ENCODE measurements around the gene CD96.
A peak's percentile ranks its signal among the peaks of the same experiment; 100 is the strongest.
"Not testable (repeated sequence)": the region's sequence is repeated elsewhere in the genome, so short reads cannot be mapped to it uniquely, and the experiment has no call there.

Gene CD96

GRCh38 chr3:111621535-111621934 lies 79.5 kb downstream of the CD96 start:
- Histone ChIP-seq H3K27ac (replicated peaks) (no peak overlapping the region), H3K27me3 (ENCODE audit: insufficient read depth, poor library complexity, severe bottlenecking) (no peaks in the 10 kb centered on the region), H3K4me3 (replicated peaks; ENCODE audit: insufficient read depth, low read length) (no peak overlapping the region)
- TF ChIP-seq SPI1 (IDR thresholded peaks at IDR 0.05; ENCODE audit: borderline replicate concordance, low read depth) (no peak), CTCF (IDR thresholded peaks at IDR 0.05; ENCODE audit: insufficient read depth, low read length) (peak; percentile 6)
- no peak for DNase-seq (ENCODE audit: low read depth in 1 of 2, low spot score in 1 of 2)

GRCh38 chr3:111627092-111627491 lies 85.1 kb downstream of the CD96 start:
- Histone ChIP-seq H3K4me3 (replicated peaks; ENCODE audit: insufficient read depth, low read length) (no peak overlapping the region), H3K27ac (replicated peaks) (no peak overlapping the region), H3K27me3 (ENCODE audit: insufficient read depth, poor library complexity, severe bottlenecking) (no peaks in the 10 kb centered on the region)
- DNase-seq (ENCODE audit: low read depth in 1 of 2, low spot score in 1 of 2) = no peak
- TF ChIP-seq CTCF (IDR thresholded peaks at IDR 0.05; ENCODE audit: insufficient read depth, low read length) (no peak), POLR2AphosphoS5 (IDR thresholded peaks at IDR 0.05; ENCODE audit: low read depth) (no peak), SPI1 (IDR thresholded peaks at IDR 0.05; ENCODE audit: borderline replicate concordance, low read depth) (no peak), REST (IDR thresholded peaks at IDR 0.05; ENCODE audit: insufficient replicate concordance, low read depth) (no peak), GABPA (IDR thresholded peaks at IDR 0.05; ENCODE audit: low read depth) (no peak)

- not testable (repeated sequence) for H3K4me3 ChIP-seq (replicated peaks; ENCODE audit: insufficient read depth, low read length); H3K27me3 ChIP-seq (ENCODE audit: insufficient read depth, poor library complexity, severe bottlenecking); H3K27ac ChIP-seq (replicated peaks); DNase-seq (ENCODE audit: low read depth in 1 of 2, low spot score in 1 of 2)
Observed at GRCh38 chr3:111629018-111629417, 87.0 kb downstream of the CD96 start.

- not testable (repeated sequence) for DNase-seq (ENCODE audit: low read depth in 1 of 2, low spot score in 1 of 2); H3K4me3 ChIP-seq (replicated peaks; ENCODE audit: insufficient read depth, low read length); H3K27me3 ChIP-seq (ENCODE audit: insufficient read depth, poor library complexity, severe bottlenecking); H3K27ac ChIP-seq (replicated peaks)
Observed at GRCh38 chr3:111630638-111631037, 88.6 kb downstream of the CD96 start.

GRCh38 chr3:111635403-111635802 lies 93.4 kb downstream of the CD96 start:
- H3K4me3 ChIP-seq (replicated peaks; ENCODE audit: insufficient read depth, low read length) = no peak overlapping the region

More at GRCh38 chr3:111635403-111635802, 93.4 kb downstream of the CD96 start:
- Histone ChIP-seq H3K27ac (replicated peaks) (no peak overlapping the region), H3K27me3 (ENCODE audit: insufficient read depth, poor library complexity, severe bottlenecking) (no peaks in the 10 kb centered on the region)
- TF ChIP-seq GABPA (IDR thresholded peaks at IDR 0.05; ENCODE audit: low read depth) (no peak), POLR2AphosphoS5 (IDR thresholded peaks at IDR 0.05; ENCODE audit: low read depth) (no peak), SPI1 (IDR thresholded peaks at IDR 0.05; ENCODE audit: borderline replicate concordance, low read depth) (no peak), CTCF (IDR thresholded peaks at IDR 0.05; ENCODE audit: insufficient read depth, low read length) (no peak), REST (IDR thresholded peaks at IDR 0.05; ENCODE audit: insufficient replicate concordance, low read depth) (no peak)
- DNase-seq (ENCODE audit: low read depth in 1 of 2, low spot score in 1 of 2) = no peak

Measured in HL-60 (cell line).